ENCODE measurements around the gene TAS2R60. TPM values are rescaled to one million over a fixed set of nuclear protein-coding genes. Genes with fewer than 3 reads are reported as not detected.

Gene TAS2R60
- total RNA-seq, 1 experiment from 2014 or later: not detected

- H3K9me3 Mint-ChIP-seq: no peaks in the 10 kb centered on the region; a peak in 1 of 5 replicates
- H3K27ac Mint-ChIP-seq: no peak overlapping the region
- no peak overlapping the region for H3K4ac ChIP-seq (ENCODE audit: low read depth, low read length)
- H3K36me3 Mint-ChIP-seq (ENCODE audit: insufficient read depth in 1 of 3, low read depth in 3 of 3): no peaks in the 10 kb centered on the region
- H3K79me2 ChIP-seq (ENCODE audit: insufficient read depth, low read length): no peaks in the 10 kb centered on the region
- H3K4me3 Mint-ChIP-seq: no peak overlapping the region; a peak in 1 of 5 replicates
- no peaks in the 10 kb centered on the region for H3K79me1 ChIP-seq (ENCODE audit: insufficient read depth, low read depth, low read length, poor library complexity, severe bottlenecking)
- no peak overlapping the region for H2AFZ ChIP-seq (ENCODE audit: low read length)
- H3K4me1 ChIP-seq (ENCODE audit: insufficient read depth, low read length): no peaks in the 10 kb centered on the region; the same call in 1 of the 2 replicates
- H4K5ac ChIP-seq (ENCODE audit: insufficient read length, low read depth, low read length): no peak overlapping the region
- H3K27ac ChIP-seq (ENCODE audit: insufficient read length, low read depth, low read length): no peak overlapping the region
- no peak overlapping the region for H4K91ac ChIP-seq (ENCODE audit: insufficient read length, low read depth, low read length)
- no peaks in the 10 kb centered on the region for H3K23me2 ChIP-seq (ENCODE audit: insufficient read length, low read depth, low read length, poor library complexity, severe bottlenecking)
- H3K56ac ChIP-seq (ENCODE audit: insufficient read length, low read depth, low read length): no peak overlapping the region
- peak; percentile 60 for DNase-seq
- H3K9me3 ChIP-seq (ENCODE audit: control insufficient read depth, low read depth, low read length): no peaks in the 10 kb centered on the region
- no peaks in the 10 kb centered on the region for H4K20me1 ChIP-seq (ENCODE audit: control insufficient read depth, insufficient read depth, insufficient read length)
- no peak overlapping the region for H2BK5ac ChIP-seq (ENCODE audit: insufficient read length, low read length)
- no peaks in the 10 kb centered on the region for H3K27me3 ChIP-seq (ENCODE audit: insufficient read depth, low read length)
- H2BK12ac ChIP-seq (ENCODE audit: insufficient read length, low read depth, low read length): no peak overlapping the region
- H3K18ac ChIP-seq (ENCODE audit: insufficient read length, low read depth, low read length): no peak overlapping the region
- no peak overlapping the region for H3K9ac ChIP-seq (ENCODE audit: extremely low read depth, insufficient read length, low read length)
- no peak overlapping the region for H2AK5ac ChIP-seq (ENCODE audit: insufficient read length, low read length)
- peak; percentile 73 for TF ChIP-seq CTCF (conservative IDR thresholded peaks at IDR 0.05)
- no CpG with 5 or more reads among the region's 1 CpG for WGBS (ENCODE audit: extremely low coverage, insufficient read length, low lambda C conversion rate)
- H3T11ph ChIP-seq (ENCODE audit: low read length): no peak overlapping the region
- H3K4me2 ChIP-seq (ENCODE audit: insufficient read depth, insufficient read length, low read length): no peak overlapping the region
- peaks cover 0 to 3% of the 10 kb centered on the region in 2 experiments; a peak in 1 of 4 replicates for H3K4me1 Mint-ChIP-seq
- H3K14ac ChIP-seq (ENCODE audit: insufficient read depth, low read length): no peak overlapping the region
- H2BK15ac ChIP-seq (ENCODE audit: low read depth, low read length): no peak overlapping the region
- H3K27me3 Mint-ChIP-seq (ENCODE audit: low read depth): no peaks in the 10 kb centered on the region
- no peak overlapping the region for H2BK20ac ChIP-seq (ENCODE audit: low read depth, low read length, poor library complexity, severe bottlenecking)
- H2BK120ac ChIP-seq (ENCODE audit: low read depth, low read length, poor library complexity, severe bottlenecking): no peak overlapping the region
- no peak overlapping the region for H3K23ac ChIP-seq (ENCODE audit: insufficient read length, low read depth, low read length)
- no peak overlapping the region for H4K8ac ChIP-seq (replicated peaks; ENCODE audit: insufficient read length, low read depth, low read length)
Observed at GRCh38 chr7:143490717-143491306, 47.6 kb downstream of the TAS2R60 start.
